Measurements from ENCODE around the gene B3GALT4.

GRCh38 chr6:33278392-33278741 lies 1.4 kb downstream of the B3GALT4 start:
- TF ChIP-seq, protein P1, sequence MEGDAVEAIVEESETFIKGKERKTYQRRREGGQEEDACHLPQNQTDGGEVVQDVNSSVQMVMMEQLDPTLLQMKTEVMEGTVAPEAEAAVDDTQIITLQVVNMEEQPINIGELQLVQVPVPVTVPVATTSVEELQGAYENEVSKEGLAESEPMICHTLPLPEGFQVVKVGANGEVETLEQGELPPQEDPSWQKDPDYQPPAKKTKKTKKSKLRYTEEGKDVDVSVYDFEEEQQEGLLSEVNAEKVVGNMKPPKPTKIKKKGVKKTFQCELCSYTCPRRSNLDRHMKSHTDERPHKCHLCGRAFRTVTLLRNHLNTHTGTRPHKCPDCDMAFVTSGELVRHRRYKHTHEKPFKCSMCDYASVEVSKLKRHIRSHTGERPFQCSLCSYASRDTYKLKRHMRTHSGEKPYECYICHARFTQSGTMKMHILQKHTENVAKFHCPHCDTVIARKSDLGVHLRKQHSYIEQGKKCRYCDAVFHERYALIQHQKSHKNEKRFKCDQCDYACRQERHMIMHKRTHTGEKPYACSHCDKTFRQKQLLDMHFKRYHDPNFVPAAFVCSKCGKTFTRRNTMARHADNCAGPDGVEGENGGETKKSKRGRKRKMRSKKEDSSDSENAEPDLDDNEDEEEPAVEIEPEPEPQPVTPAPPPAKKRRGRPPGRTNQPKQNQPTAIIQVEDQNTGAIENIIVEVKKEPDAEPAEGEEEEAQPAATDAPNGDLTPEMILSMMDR (conservative IDR thresholded peaks at IDR 0.05; ENCODE audit: low read depth, low read length) = no peak
- no peak for TF ChIP-seq EZH2 (IDR thresholded peaks at IDR 0.05; ENCODE audit: borderline replicate concordance, low read depth, low read length, poor library complexity, severe bottlenecking)
